Inflammatory macrophage treated with lipopolysaccharide for 4 hours (primary cell): ENCODE results near the gene APLP1.

Source experiments
- DNase-seq: peaks from one replicate; pipeline ENCODE4 v3.0.0-alpha.2; 2020

The APLP1 gene

GRCh38 chr19:35853038-35853756, 15.2 kb upstream of the APLP1 start:
- DNase-seq = no peak

GRCh38 chr19:35856546-35857149, 11.7 kb upstream of the APLP1 start, which contains the start of gene KIRREL2:
Gene KIRREL2, plus strand, starts transcription at chr19:35856911. Its CDS starts 209 bp downstream, at chr19:35857120.
- DNase-seq = no peak

- DNase-seq = no peak
Measured at GRCh38 chr19:35858311-35858710, 10.1 kb upstream of the APLP1 start.

- DNase-seq = no peak
Measured at GRCh38 chr19:35859414-35859813, 9.0 kb upstream of the APLP1 start.

GRCh38 chr19:35860436-35860817, 7.9 kb upstream of the APLP1 start:
- DNase-seq = no peak

- no peak for DNase-seq
Measured at GRCh38 chr19:35860818-35861639, 7.3 kb upstream of the APLP1 start.

GRCh38 chr19:35861640-35862160, 6.7 kb upstream of the APLP1 start:
- DNase-seq = no peak

- DNase-seq = no peak
Measured at GRCh38 chr19:35862528-35862927, 5.8 kb upstream of the APLP1 start.

GRCh38 chr19:35863018-35863417, 5.4 kb upstream of the APLP1 start:
- no peak for DNase-seq

GRCh38 chr19:35868823-35869326, 501 bp downstream of the APLP1 start:
- DNase-seq = no peak

- peak; percentile 79 for DNase-seq
Measured at GRCh38 chr19:35869327-35870123, 1.2 kb downstream of the APLP1 start.

GRCh38 chr19:35870124-35870736, 1.9 kb downstream of the APLP1 start:
- peak; percentile 69 for DNase-seq

GRCh38 chr19:35870798-35871197, 2.4 kb downstream of the APLP1 start:
- no peak for DNase-seq

- DNase-seq = no peak
Measured at GRCh38 chr19:35871611-35872010, 3.2 kb downstream of the APLP1 start.

- no peak for DNase-seq
Measured at GRCh38 chr19:35872180-35872579, 3.8 kb downstream of the APLP1 start.

- DNase-seq = no peak
Measured at GRCh38 chr19:35874392-35874930, 6.1 kb downstream of the APLP1 start.

- no peak for DNase-seq
Measured at GRCh38 chr19:35879068-35879467, 10.7 kb downstream of the APLP1 start.

GRCh38 chr19:35879770-35880317, 11.5 kb downstream of the APLP1 start:
- peak; percentile 94 for DNase-seq

GRCh38 chr19:35882114-35882832, 13.9 kb downstream of the APLP1 start:
- DNase-seq = peak; percentile 70

- no peak for DNase-seq
Measured at GRCh38 chr19:35883882-35884281, 15.5 kb downstream of the APLP1 start.
